Daoy (cell line): ENCODE data around the gene UBAC1. TPM values are rescaled to one million over a fixed set of nuclear protein-coding genes. Genes with fewer than 3 reads are reported as not detected.

ENCODE experiments used
- DNase-seq: peaks from one replicate; pipeline ENCODE4 v3.0.0-alpha.2; 2015; ENCODE audit warnings: low read depth
- total RNA-seq: library from RNA; depleted of rRNA; stranded (reverse); fragments of >200 nt; shearing (Covaris generic); gene quantifications from 2 replicates; pipeline ENCODE4 v1.2.3, GENCODE V29; 2014; rRNA removed

The UBAC1 gene
- total RNA-seq, 1 experiment from 2014 or later: 63.1 TPM

GRCh38 chr9:135884328-135885035, 76.7 kb downstream of the UBAC1 start:
- peak; percentile 54 for DNase-seq

GRCh38 chr9:135883410-135884089, 77.6 kb downstream of the UBAC1 start:
- DNase-seq: no peak

Other genes with a start within 250 kb of the UBAC1 start
- gene CAMSAP1, start 53.8 kb downstream of the UBAC1 start, total RNA-seq: 20.5 and 22.7 TPM in 2 replicates
- gene NACC2, start 133.9 kb upstream of the UBAC1 start, total RNA-seq: 10.9 and 11.5 TPM in 2 replicates
- gene TMEM250, start 157.5 kb upstream of the UBAC1 start, total RNA-seq: 37.5 and 49.5 TPM in 2 replicates
- gene LHX3, start 243.8 kb upstream of the UBAC1 start, total RNA-seq: not detected in 2 replicates